B cell (primary cell): ENCODE results near the gene EBP. TPM values are rescaled to one million over a fixed set of nuclear protein-coding genes. Genes with fewer than 3 reads are reported as not detected.

Experiments used
- ATAC-seq: fragments of 200-7000 bp; cut with Tn5 transposase; one replicate; pipeline ENCODE4 v1.10.0; 2021; ENCODE audit warnings: low read depth, mild to moderate bottlenecking, moderate number of reproducible peaks, moderate library complexity
- CTCF ChIA-PET: fragments of 350-600 bp; sonication (Branson Sonifier 250); formaldehyde crosslinking; loops from one replicate; lab custom pipeline; 2021; ENCODE audit warnings: antibody characterized with exemption, inconsistent platforms; lab: Charles Lee
- POLR2A ChIA-PET: fragments of 350-600 bp; sonication (Branson Sonifier 250); formaldehyde crosslinking; loops from one replicate; lab custom pipeline; 2021; ENCODE audit warnings: antibody characterized with exemption; lab: Charles Lee
- DNase-seq: peaks from one replicate; pipeline ENCODE4 v3.0.0; 2013
- H2AFZ ChIP-seq: 2 replicates; pipeline ENCODE4 v1.6.1; 2012; ENCODE audit warnings: mild to moderate bottlenecking, low read depth, low read length; ENCODE audit not compliant: insufficient read depth, poor library complexity, severe bottlenecking
- H3K27ac ChIP-seq, 2 donors: 1 replicate in 1 of 2; 2 replicates in 1 of 2; pipeline ENCODE4 v1.5.1; 2012 to 2013; ENCODE audit warnings: low read length in 2 of 2, mild to moderate bottlenecking in 2 of 2, moderate library complexity in 1 of 2
- H3K27me3 ChIP-seq, 4 experiments: fragments of 200-600 bp in 1 of 4; sonication (generic) in 1 of 4; replicated peaks in 1 of 4; 1 replicate in 2 of 4; 2 replicates in 2 of 4; pipeline versions ENCODE4 v1.6.1 to v1.7.0; 2013 to 2016; ENCODE audit warnings: low read length in 3 of 4, mild to moderate bottlenecking in 2 of 4, mixed read lengths in 1 of 4, moderate library complexity in 1 of 4; ENCODE audit not compliant: insufficient read depth in 4 of 4, control insufficient read depth in 3 of 4; ENCODE audit errors: control extremely low read depth in 1 of 4
- H3K36me3 ChIP-seq, 2 experiments: replicated peaks in 1 of 2; 1 replicate in 1 of 2; 2 replicates in 1 of 2; pipeline versions ENCODE4 v1.6.1 to v1.7.1; 2013; ENCODE audit warnings: low read length in 1 of 2; ENCODE audit not compliant: insufficient read depth in 2 of 2, control insufficient read depth in 1 of 2; ENCODE audit errors: control extremely low read depth in 1 of 2, extremely low read depth in 1 of 2
- H3K4me1 ChIP-seq, 2 donors: fragments of 200-600 bp in 1 of 2; sonication (generic) in 1 of 2; 1 replicate in 1 of 2; 2 replicates in 1 of 2; pipeline versions ENCODE4 v1.5.1 to v1.6.1; 2013 to 2017; ENCODE audit warnings: low read length in 2 of 2; ENCODE audit not compliant: control insufficient read depth in 2 of 2, insufficient read depth in 2 of 2
- H3K4me2 ChIP-seq: replicated peaks from 2 replicates; pipeline ENCODE3; 2012; ENCODE audit warnings: mild to moderate bottlenecking, low read depth, low read length; ENCODE audit not compliant: poor library complexity, severe bottlenecking
- H3K4me3 ChIP-seq, 5 experiments: fragments of 200-600 bp in 1 of 5; sonication (generic) in 1 of 5; 1 replicate in 3 of 5; 2 replicates in 2 of 5; pipeline versions ENCODE4 v1.5.1 to v1.7.0; 2011 to 2016; ENCODE audit warnings: low read length in 4 of 5, mild to moderate bottlenecking in 4 of 5, low read depth in 2 of 5, control low read depth in 1 of 5, moderate library complexity in 1 of 5; ENCODE audit not compliant: insufficient read depth in 1 of 5; ENCODE audit errors: control extremely low read depth in 1 of 5, extremely low read depth in 1 of 5
- H3K79me2 ChIP-seq: fragments of 200-600 bp; sonication (generic); one replicate; pipeline ENCODE4 v1.6.0; 2016; ENCODE audit warnings: low read length; ENCODE audit not compliant: control insufficient read depth, insufficient read depth
- H3K9ac ChIP-seq: fragments of 200-600 bp; sonication (generic); 2 replicates; pipeline ENCODE4 v1.6.1; 2017; ENCODE audit warnings: mild to moderate bottlenecking, low read length, moderate library complexity
- H3K9me3 ChIP-seq, 3 donors: one replicate each; pipeline versions ENCODE4 v1.6.1 to v1.7.1; 2013; ENCODE audit warnings: low read length in 2 of 3; ENCODE audit not compliant: control insufficient read depth in 2 of 3, insufficient read depth in 1 of 3; ENCODE audit errors: control extremely low read depth in 1 of 3
- H4K20me1 ChIP-seq: 2 replicates; pipeline ENCODE4 v1.6.0; 2012; ENCODE audit warnings: mild to moderate bottlenecking, low read length; ENCODE audit not compliant: insufficient read depth, control insufficient read depth, poor library complexity, severe bottlenecking
- H3K27ac Mint-ChIP-seq: one replicate; pipeline ENCODE4 v1.8.0; 2021; ENCODE audit warnings: mixed read lengths
- H3K27me3 Mint-ChIP-seq: one replicate; pipeline ENCODE4 v1.8.0; 2021; ENCODE audit warnings: mixed read lengths
- H3K4me1 Mint-ChIP-seq: one replicate; pipeline ENCODE4 v1.8.0; 2021; ENCODE audit warnings: mixed read lengths
- H3K4me3 Mint-ChIP-seq: one replicate; pipeline ENCODE4 v1.8.0; 2021; ENCODE audit warnings: mixed read lengths
- H3K9me3 Mint-ChIP-seq: one replicate; pipeline ENCODE4 v1.8.0; 2022; ENCODE audit warnings: mixed read lengths; ENCODE audit not compliant: insufficient read depth
- CTCF ChIP-seq: fragments of 200-600 bp; IDR thresholded peaks from one replicate; pipeline ENCODE4 v1.8.0; 2022; ENCODE audit warnings: antibody characterized with exemption, mild to moderate bottlenecking
- EZH2 ChIP-seq: IDR thresholded peaks from 2 replicates; pipeline ENCODE4 v1.6.1; 2012; ENCODE audit warnings: borderline replicate concordance, low read depth, mild to moderate bottlenecking, moderate library complexity, low read length; ENCODE audit not compliant: insufficient read depth, poor library complexity, severe bottlenecking
- WGBS: methylation state at CpG from one replicate; pipeline ENCODE4 v1.1.5; 2013; ENCODE audit warnings: missing lambda C conversion rate; ENCODE audit not compliant: insufficient coverage; 5-methylcytosine and 5-hydroxymethylcytosine counted together
- intact Hi-C: fragments of 100-400 bp; cut with micrococcal nuclease; formaldehyde crosslinking; loops from one replicate; pipeline ENCODE4 v1.10.0; 2022
- polyA plus RNA-seq: library from polyadenylated mRNA; depleted of rRNA; stranded (reverse); fragments of >200 nt; gene quantifications from 2 replicates; pipeline ENCODE4 v1.2.3, GENCODE V29; 2012
- total RNA-seq, 2 donors: library from RNA; stranded (reverse); fragments of 120-200 nt in 1 of 2; gene quantifications; 1 replicate in 1 of 2; 2 replicates in 1 of 2; pipeline versions ENCODE4 v1.2.3 to v1.2.4, GENCODE V29; 2013 to 2022

EBP gene
- total and polyA plus RNA-seq, 2 donors (not counting 1 experiment from before 2014, with no cell fraction given), result 27.9 to 60.8 TPM

GRCh38 chrX:48508400-48509244, 13.0 kb upstream of the EBP start, which contains the start of gene PORCN:
Gene PORCN, plus strand, starts transcription at chrX:48508992. Its CDS starts 829 bp downstream, at chrX:48509821.
- under 1% methylated on average over 39 of the region's 65 CpGs for WGBS
- peak within 1 kb of the TSS; percentile 96 for H3K27ac Mint-ChIP-seq

More at GRCh38 chrX:48508400-48509244, 13.0 kb upstream of the EBP start, which contains the start of gene PORCN:
- Mint-ChIP-seq H3K4me1 (peaks cover 12% of the 10 kb centered on the region), H3K4me3 (peak within 1 kb of the TSS; percentile 92), H3K9me3 (no peaks in the 10 kb centered on the region), H3K27me3 (no peaks in the 10 kb centered on the region)
- no peaks in the 10 kb centered on the region for H4K20me1 ChIP-seq
- no peaks in the 10 kb centered on the region for H3K9me3 ChIP-seq
- no peaks in the 10 kb centered on the region for H3K36me3 ChIP-seq
- ChIA-PET POLR2A (interaction anchor here (0.6 to 2.3 kb wide), 4 partner anchors 13 to 1257 kb away, joined by 4 to 7 read pairs (median 4); partner anchors contain the start of genes EBP, RBM3 and TBC1D25), CTCF (no interaction called here)
- H3K79me2 ChIP-seq, result no peaks in the 10 kb centered on the region
- H3K4me1 ChIP-seq, result peaks cover 3 to 13% of the 10 kb centered on the region in 2 donors
- peak; percentile 92 for ATAC-seq
- H3K27me3 ChIP-seq, result no peaks in the 10 kb centered on the region
- intact Hi-C loops, result loop anchor here (1.0 to 5.0 kb wide), 4 partner anchors 31 to 66 kb away; partner anchors contain the start of genes FTSJ1, RBM3 and TBC1D25
- peak within 1 kb of the TSS; percentile 64 for H2AFZ ChIP-seq
- no peak for TF ChIP-seq CTCF
- TF ChIP-seq EZH2, result no peak
- peak within 1 kb of the TSS; percentile 78 for H3K9ac ChIP-seq
- H3K27ac ChIP-seq, result peak within 1 kb of the TSS; percentile 89 to 92
- H3K4me3 ChIP-seq, result peak within 1 kb of the TSS; percentile 58 to 82 (median 74)
- peak within 1 kb of the TSS; percentile 80 for H3K4me2 ChIP-seq
- DNase-seq, result peak; percentile 82
